Uterus (tissue), 4 donors: ENCODE measurements around the gene MINDY4. TPM values are rescaled to one million over a fixed set of nuclear protein-coding genes. Genes with fewer than 3 reads are reported as not detected.
A peak's percentile ranks its signal among the peaks of the same experiment; 100 is the strongest.

Experiments used
- DNase-seq, 2 donors: peaks; one replicate each; pipeline ENCODE4 v3.0.0-alpha.2; 2019 to 2020
- H3K27ac ChIP-seq, 2 donors: fragments of 200-600 bp; sonication (generic); 1 replicate in 1 of 2; 2 replicates in 1 of 2; pipeline ENCODE4 v1.5.1; 2016 to 2018
- H3K27me3 ChIP-seq, 2 donors: fragments of 200-600 bp; sonication (generic); one replicate each; pipeline ENCODE4 v1.5.1; 2018 to 2019; ENCODE audit warnings: control low read depth in 1 of 2
- H3K36me3 ChIP-seq, 2 donors: fragments of 200-600 bp; sonication (generic); one replicate each; pipeline ENCODE4 v1.5.1; 2019; ENCODE audit warnings: control low read depth in 1 of 2
- H3K4me1 ChIP-seq, 2 donors: fragments of 200-600 bp; sonication (generic); one replicate each; pipeline ENCODE4 v1.5.1; 2018 to 2019; ENCODE audit warnings: control low read depth in 1 of 2
- H3K4me3 ChIP-seq, 2 donors: fragments of 200-600 bp; sonication (generic); 1 replicate in 1 of 2; 2 replicates in 1 of 2; pipeline ENCODE4 v1.5.1; 2018 to 2019; ENCODE audit warnings: mild to moderate bottlenecking in 1 of 2
- H3K9me3 ChIP-seq, 2 donors: fragments of 200-600 bp; sonication (generic); one replicate each; pipeline ENCODE4 v1.5.1; 2019; ENCODE audit warnings: control low read depth in 1 of 2
- CTCF ChIP-seq, 4 experiments: fragments of 200-600 bp in 2 of 4; fragments of 450-650 bp in 2 of 4; sonication (generic) in 2 of 4; IDR thresholded peaks; one replicate each; pipeline ENCODE4 v1.5.1; 2016 to 2019; ENCODE audit warnings: antibody characterized with exemption in 4 of 4, mild to moderate bottlenecking in 2 of 4, moderate library complexity in 1 of 4
- POLR2A ChIP-seq, 2 donors: fragments of 450-650 bp; IDR thresholded peaks; one replicate each; pipeline ENCODE4 v1.6.1; 2016; ENCODE audit warnings: antibody characterized with exemption in 2 of 2, mild to moderate bottlenecking in 1 of 2, moderate library complexity in 1 of 2
- intact Hi-C: fragments of 100-400 bp; cut with DNase I; formaldehyde crosslinking; loops from one replicate; pipeline ENCODE4 v1.15.1; 2023; ENCODE audit warnings: low total_unique reads
- total RNA-seq, 4 donors: library from RNA; depleted of rRNA in 3 of 4; stranded (reverse); fragments of >200 nt in 3 of 4; gene quantifications; one replicate each; pipeline versions ENCODE4 v1.1.0 to v1.2.4, GENCODE V29; 2014 to 2023
- donor health status: DM: yes; HTN: yes; CAD: no.

The MINDY4 gene
- total RNA-seq, 4 donors from 2014 or later = 14.7 to 23.8 (median 16.9) TPM

- Histone ChIP-seq H3K36me3 (no peaks in the 10 kb centered on the region), H3K9me3 (no peaks in the 10 kb centered on the region), H3K4me1 (peaks cover 0 to 6% of the 10 kb centered on the region in 2 donors), H3K4me3 (no peak overlapping the region), H3K27me3 (no peaks in the 10 kb centered on the region), H3K27ac (no peak overlapping the region)
- DNase-seq = no peak
- intact Hi-C loops = no loop called here
- no peak for TF ChIP-seq POLR2A (IDR thresholded peaks at IDR 0.05)
- TF ChIP-seq CTCF (IDR thresholded peaks at IDR 0.05) = no peak
These were observed 146.1 kb downstream of the MINDY4 start for GRCh38 chr7:30917216-30917893.

GRCh38 chr7:30918676-30919075, 147.5 kb downstream of the MINDY4 start:
- H3K4me1 ChIP-seq = peaks cover 0 to 6% of the 10 kb centered on the region in 2 donors
- intact Hi-C loops = no loop called here
- no peaks in the 10 kb centered on the region for H3K36me3 ChIP-seq
- DNase-seq = no peak
- TF ChIP-seq POLR2A (IDR thresholded peaks at IDR 0.05) = no peak
- no peak for TF ChIP-seq CTCF (IDR thresholded peaks at IDR 0.05)
- peak overlapping the region; percentile 12 to 18 for H3K27ac ChIP-seq
- no peaks in the 10 kb centered on the region for H3K27me3 ChIP-seq
- no peak overlapping the region for H3K4me3 ChIP-seq
- H3K9me3 ChIP-seq = no peaks in the 10 kb centered on the region

- TF ChIP-seq CTCF (IDR thresholded peaks at IDR 0.05) (no peak), POLR2A (IDR thresholded peaks at IDR 0.05) (no peak)
- H3K4me1 ChIP-seq = peaks cover 0 to 6% of the 10 kb centered on the region in 2 donors
- intact Hi-C loops = no loop called here
- H3K9me3 ChIP-seq = no peaks in the 10 kb centered on the region
- no peak overlapping the region for H3K4me3 ChIP-seq
- no peaks in the 10 kb centered on the region for H3K36me3 ChIP-seq
- DNase-seq = peak; percentile 8 to 11
- peak overlapping the region; percentile 33 to 41 for H3K27ac ChIP-seq
- H3K27me3 ChIP-seq = no peaks in the 10 kb centered on the region
These were observed 148.9 kb downstream of the MINDY4 start for GRCh38 chr7:30920021-30920583.

GRCh38 chr7:30920584-30921539, 149.6 kb downstream of the MINDY4 start:
- Histone ChIP-seq H3K4me1 (peaks cover 0 to 6% of the 10 kb centered on the region in 2 donors), H3K4me3 (no peak overlapping the region), H3K27ac (peak overlapping the region; percentile 33 to 53), H3K36me3 (no peaks in the 10 kb centered on the region), H3K27me3 (no peaks in the 10 kb centered on the region), H3K9me3 (no peaks in the 10 kb centered on the region)
- peak; percentile 22 to 28 for DNase-seq
- intact Hi-C loops = no loop called here
- TF ChIP-seq CTCF (IDR thresholded peaks at IDR 0.05) = no peak
- TF ChIP-seq POLR2A (IDR thresholded peaks at IDR 0.05) = no peak
